ENCODE measurements around the gene GPM6B. TPM values are rescaled to one million over a fixed set of nuclear protein-coding genes. Genes with fewer than 3 reads are reported as not detected.

The GPM6B gene
- total and polyA plus RNA-seq, 2 experiments from 2014 or later = 82.6 to 95.4 TPM

GRCh38 chrX:13764281-13764680 lies 52.6 kb downstream of the GPM6B start:
- peaks cover 3% of the 10 kb centered on the region; the same call in 1 of the 3 replicates for H3K9me3 Mint-ChIP-seq
- H3K36me3 Mint-ChIP-seq (ENCODE audit: low read depth) = peaks cover 70% of the 10 kb centered on the region
- H3K27ac ChIP-seq (ENCODE audit: low read depth) = no peak overlapping the region

More at GRCh38 chrX:13764281-13764680, 52.6 kb downstream of the GPM6B start:
- peaks cover 5% of the 10 kb centered on the region; the same call in 1 of the 2 replicates for H3K36me3 ChIP-seq (ENCODE audit: insufficient read depth)
- H3F3A ChIP-seq (replicated peaks; ENCODE audit: low read depth) = 0 out of 2 replicates have a peak, but pooled peaks cover 3% of the 10 kb centered on the region
- no peak overlapping the region for H3K4me2 ChIP-seq
- no peak for DNase-seq (ENCODE audit: low spot score)
- H3K27me3 ChIP-seq (ENCODE audit: insufficient read depth) = no peaks in the 10 kb centered on the region
- H3K4me3 ChIP-seq = no peak overlapping the region
- H4K20me1 ChIP-seq (replicated peaks; ENCODE audit: insufficient read depth) = no peaks in the 10 kb centered on the region
- no peaks in the 10 kb centered on the region for H3K79me2 ChIP-seq (replicated peaks; ENCODE audit: insufficient read depth)
- H3K27me3 Mint-ChIP-seq (ENCODE audit: insufficient read depth, low read depth, poor library complexity) = peaks cover 7% of the 10 kb centered on the region
- ATAC-seq = no peak
- no peaks in the 10 kb centered on the region for H3K9me2 ChIP-seq (ENCODE audit: insufficient read depth)
- H2AFZ ChIP-seq = no peak overlapping the region
- peaks cover 46% of the 10 kb centered on the region for H3K4me1 Mint-ChIP-seq
- H3K4me3 Mint-ChIP-seq = no peak overlapping the region
- peaks cover 29% of the 10 kb centered on the region for H3K4me1 ChIP-seq (ENCODE audit: insufficient read depth)
- no peak overlapping the region for H3K27ac Mint-ChIP-seq
- no peak for TF ChIP-seq NANOG (IDR thresholded peaks at IDR 0.05; ENCODE audit: borderline replicate concordance)
- no peak for TF ChIP-seq ZNF114 (CRISPR knock-in tag; IDR thresholded peaks at IDR 0.05)
- no peak for TF ChIP-seq ZNF331 (CRISPR knock-in tag; IDR thresholded peaks at IDR 0.05; ENCODE audit: low read depth)
- TF ChIP-seq ZNF462 (CRISPR knock-in tag; IDR thresholded peaks at IDR 0.05) = no peak
- TF ChIP-seq POLR2AphosphoS5 (IDR thresholded peaks at IDR 0.05; ENCODE audit: low read depth) = no peak
- no peak for TF ChIP-seq JUNB (IDR thresholded peaks at IDR 0.05; ENCODE audit: unreplicated experiment)
- TF ChIP-seq, protein P1, sequence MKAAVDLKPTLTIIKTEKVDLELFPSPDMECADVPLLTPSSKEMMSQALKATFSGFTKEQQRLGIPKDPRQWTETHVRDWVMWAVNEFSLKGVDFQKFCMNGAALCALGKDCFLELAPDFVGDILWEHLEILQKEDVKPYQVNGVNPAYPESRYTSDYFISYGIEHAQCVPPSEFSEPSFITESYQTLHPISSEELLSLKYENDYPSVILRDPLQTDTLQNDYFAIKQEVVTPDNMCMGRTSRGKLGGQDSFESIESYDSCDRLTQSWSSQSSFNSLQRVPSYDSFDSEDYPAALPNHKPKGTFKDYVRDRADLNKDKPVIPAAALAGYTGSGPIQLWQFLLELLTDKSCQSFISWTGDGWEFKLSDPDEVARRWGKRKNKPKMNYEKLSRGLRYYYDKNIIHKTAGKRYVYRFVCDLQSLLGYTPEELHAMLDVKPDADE (IDR thresholded peaks at IDR 0.05) = no peak
- no peak for TF ChIP-seq CREB1 (CRISPR knock-in tag; IDR thresholded peaks at IDR 0.05; ENCODE audit: low read depth)
- no peak for TF ChIP-seq REST (IDR thresholded peaks at IDR 0.05; ENCODE audit: unreplicated experiment)

Data from GM23338 (cell line).